HL-60/S4 treated with phorbol 12-myristate 13-acetate at 8.2 ng/mL for 4 days and 3 days (cell line): ENCODE results near the gene BMI1.

Experiments
- in situ Hi-C: fragments of 300-500 bp; cut with MboI; formaldehyde crosslinking; loops from 2 replicates; pipeline ENCODE4 v1.15.0; 2022; ENCODE audit warnings: low sequenced_read_pairs

The BMI1 gene

GRCh38 chr10:22366435-22366703 is 45.5 kb downstream of the BMI1 start:
- in situ Hi-C loops, result no loop called here

GRCh38 chr10:22366771-22367170 is 45.9 kb downstream of the BMI1 start:
- in situ Hi-C loops, result no loop called here

- in situ Hi-C loops, result no loop called here
Observed at GRCh38 chr10:22367471-22367870, 46.6 kb downstream of the BMI1 start.

GRCh38 chr10:22368402-22368801 is 47.5 kb downstream of the BMI1 start:
- in situ Hi-C loops, result no loop called here

GRCh38 chr10:22368981-22369380 is 48.1 kb downstream of the BMI1 start:
- in situ Hi-C loops, result no loop called here

GRCh38 chr10:22369434-22370072 is 48.7 kb downstream of the BMI1 start:
- in situ Hi-C loops, result no loop called here

GRCh38 chr10:22370320-22370719 is 49.4 kb downstream of the BMI1 start:
- in situ Hi-C loops, result no loop called here

GRCh38 chr10:22372298-22372697 is 51.4 kb downstream of the BMI1 start:
- in situ Hi-C loops, result no loop called here

- in situ Hi-C loops, result no loop called here
Observed at GRCh38 chr10:22372917-22373316, 52.0 kb downstream of the BMI1 start.

GRCh38 chr10:22374489-22375126 is 53.7 kb downstream of the BMI1 start:
- in situ Hi-C loops, result no loop called here

- in situ Hi-C loops, result no loop called here
Observed at GRCh38 chr10:22379059-22379458, 58.2 kb downstream of the BMI1 start.
